ENCODE results near the gene MYO10.

Gene MYO10

DNA sequence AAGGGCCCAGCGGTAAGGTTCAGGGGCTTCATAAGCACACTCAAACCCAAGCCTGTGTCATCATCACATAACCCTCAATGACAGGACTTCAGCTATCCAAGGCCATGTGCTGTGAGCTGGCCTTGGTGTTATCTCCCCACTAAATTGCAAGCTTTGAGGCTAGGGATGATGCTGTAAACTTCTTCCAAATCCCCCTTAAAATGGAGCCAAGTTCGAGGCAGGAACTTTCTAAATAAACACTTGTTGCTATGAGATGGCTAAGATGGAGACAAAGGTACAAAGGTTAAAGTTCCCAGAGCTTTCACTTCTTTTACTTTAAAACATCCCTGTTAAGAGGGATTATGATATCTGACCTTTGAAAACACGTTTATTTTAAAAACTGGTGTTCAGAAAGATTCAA lies 123.6 kb downstream of the MYO10 start:
- no peak for DNase-seq (ENCODE audit: low read depth)

DNA sequence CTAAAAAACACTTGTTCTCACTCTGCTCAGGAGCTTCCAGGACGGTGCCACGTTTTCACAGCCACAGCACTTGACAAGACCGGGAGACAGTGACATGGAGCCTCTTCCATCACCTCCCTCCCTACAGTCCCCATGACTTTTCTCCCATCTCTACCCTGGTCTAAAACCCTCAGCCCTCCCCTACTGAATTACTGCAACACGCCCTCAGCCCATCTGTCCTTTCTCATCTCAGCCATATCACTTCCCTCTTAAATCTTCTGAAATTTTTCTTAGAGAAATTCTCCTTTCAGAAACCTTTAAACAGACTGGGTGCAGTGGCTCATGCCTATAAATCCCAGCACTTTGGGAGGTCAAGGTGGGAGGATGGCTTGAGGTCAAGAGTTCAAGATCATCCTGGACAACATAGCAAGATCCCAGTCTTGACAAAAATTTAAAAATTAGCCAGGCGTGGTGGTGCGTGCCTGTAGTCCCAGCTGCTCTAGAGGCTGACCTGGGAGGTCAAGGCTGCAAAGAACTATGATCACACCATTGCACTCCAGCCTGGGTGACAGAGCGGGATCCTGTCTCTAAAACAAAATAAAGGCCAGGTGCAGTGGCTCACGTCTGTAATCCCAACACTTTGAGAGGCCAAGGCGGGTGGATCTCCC lies 125.8 kb downstream of the MYO10 start:
- DNase-seq (ENCODE audit: low read depth), result no peak

DNA sequence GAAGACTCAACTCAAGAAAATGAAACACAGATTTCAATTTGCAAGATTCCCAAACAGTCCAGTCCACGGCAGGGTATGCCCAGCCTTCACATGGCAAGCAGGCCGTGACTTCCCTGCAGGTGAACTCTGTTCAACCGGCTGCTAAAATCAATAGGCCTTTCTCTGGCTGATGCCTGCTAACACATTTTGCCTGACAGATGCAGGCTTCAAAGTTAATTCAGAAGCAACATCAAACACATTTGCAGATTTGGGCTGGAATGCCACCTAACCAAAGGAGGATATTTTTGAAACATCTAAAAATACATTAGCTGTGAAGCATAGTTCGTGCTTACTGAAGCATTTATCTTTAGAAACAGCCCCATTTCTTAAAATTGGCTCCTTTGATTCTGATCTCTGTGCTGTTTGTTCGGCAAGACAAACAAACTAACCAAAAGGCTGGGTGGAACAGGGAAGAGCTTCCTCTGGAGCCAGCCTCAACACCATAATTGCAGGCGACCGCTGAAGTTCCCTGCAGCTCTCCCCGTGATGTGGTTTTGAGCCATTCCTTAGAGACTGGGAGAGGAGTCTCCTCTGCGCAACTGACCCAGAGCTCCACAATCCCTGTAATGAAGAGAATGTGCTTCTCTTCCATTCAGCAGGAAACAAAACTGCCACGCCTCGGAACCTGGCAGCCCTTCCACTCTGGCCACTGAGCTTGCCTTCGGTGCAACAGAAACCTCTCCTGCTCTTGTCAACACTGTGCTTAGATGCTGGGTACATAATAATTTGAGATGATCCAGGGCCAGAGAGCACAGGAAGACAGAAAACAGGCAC lies 126.5 kb downstream of the MYO10 start:
- DNase-seq (ENCODE audit: low read depth), result no peak

DNA sequence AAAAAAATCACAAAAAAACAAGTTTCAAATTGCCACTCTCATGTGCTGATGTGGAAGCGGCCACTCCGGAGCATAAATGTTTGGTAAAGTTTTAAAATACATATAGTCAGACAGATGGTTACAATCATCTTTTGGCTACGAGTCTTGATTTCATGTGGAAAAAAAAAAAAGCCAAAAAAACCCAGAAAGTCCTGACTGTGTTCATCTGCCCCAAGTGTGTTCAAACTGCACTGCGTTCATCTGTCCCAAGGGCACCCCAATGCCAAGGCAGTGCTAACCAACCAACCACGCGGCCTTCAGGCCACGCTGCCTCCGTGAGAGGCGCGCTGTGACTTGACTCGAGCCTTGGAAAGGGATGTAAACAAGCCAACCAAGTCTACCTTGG lies 127.1 kb downstream of the MYO10 start:
- no peak for DNase-seq (ENCODE audit: low read depth)

DNA sequence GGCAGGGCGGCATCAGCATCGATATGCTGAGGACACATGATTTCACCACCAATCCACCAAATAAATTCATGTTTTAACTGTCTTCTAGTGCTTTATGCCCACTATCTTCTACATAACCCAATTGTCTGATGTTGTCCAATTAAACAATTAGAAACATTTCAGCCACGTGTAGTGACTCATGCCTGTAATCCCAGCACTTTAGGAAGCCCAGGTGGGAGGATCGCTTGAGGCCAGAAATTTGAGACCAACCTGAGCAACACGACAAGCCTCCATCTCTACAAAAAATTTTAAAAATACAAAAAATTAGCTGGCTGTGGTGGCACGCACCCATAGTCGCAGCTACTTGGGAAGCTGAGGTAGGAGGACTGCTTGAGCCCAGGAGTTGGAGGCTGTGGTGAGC lies 128.1 kb downstream of the MYO10 start:
- DNase-seq (ENCODE audit: low read depth), result no peak

DNA sequence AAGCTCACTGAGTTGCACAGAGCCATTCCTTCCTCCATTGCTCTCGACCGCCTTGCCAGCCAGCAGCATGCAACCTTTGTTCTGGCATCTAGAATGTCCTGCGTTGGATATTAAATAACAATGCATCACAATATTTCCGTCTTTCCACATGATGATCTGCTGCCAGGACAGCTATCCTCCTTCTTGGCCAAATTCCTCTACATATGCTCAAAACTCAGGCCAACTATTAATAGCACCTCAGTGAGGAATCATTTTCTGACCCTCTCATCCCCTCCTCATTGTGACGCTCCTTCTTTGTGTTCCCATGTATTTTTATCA lies 128.6 kb downstream of the MYO10 start:
- no peak for DNase-seq (ENCODE audit: low read depth)

DNA sequence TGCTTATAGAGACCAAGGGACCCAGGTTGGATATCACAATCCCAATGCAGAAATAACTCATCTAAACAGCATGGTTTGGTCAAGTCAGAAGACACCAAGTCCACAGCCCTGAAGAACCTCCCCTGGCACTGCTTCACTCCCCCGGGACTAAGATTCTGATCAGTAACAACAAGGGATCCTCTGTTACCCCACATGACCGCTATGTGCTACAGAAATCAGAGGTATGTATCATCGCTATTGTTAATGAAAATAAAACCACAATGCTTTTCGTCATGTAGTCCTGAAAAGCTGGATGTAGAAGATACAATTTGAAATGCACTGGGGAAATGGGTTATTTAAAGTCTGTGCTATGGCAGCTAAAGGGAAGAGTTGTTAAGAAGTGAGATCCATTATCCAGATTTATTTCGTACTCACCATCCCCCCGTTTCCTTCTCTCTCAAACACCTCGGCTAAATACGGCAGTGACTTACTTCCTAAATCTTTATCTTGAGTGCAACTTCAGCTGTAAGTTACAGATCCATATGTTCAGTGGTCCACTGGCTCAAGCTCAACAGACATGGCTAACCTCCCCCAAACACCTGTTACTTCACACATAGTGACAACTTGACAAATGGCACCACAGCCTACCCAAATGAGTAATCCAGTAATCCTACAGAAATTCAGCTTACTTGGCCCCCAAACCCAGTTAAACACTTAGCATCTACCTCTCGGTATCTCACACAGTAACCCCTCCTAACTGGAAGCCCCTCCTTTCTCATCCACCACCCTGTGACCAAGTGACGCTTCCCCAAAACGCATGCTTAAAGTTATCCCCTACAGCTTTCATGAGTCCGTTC lies 129.2 kb downstream of the MYO10 start:
- no peak for DNase-seq (ENCODE audit: low read depth)

DNA sequence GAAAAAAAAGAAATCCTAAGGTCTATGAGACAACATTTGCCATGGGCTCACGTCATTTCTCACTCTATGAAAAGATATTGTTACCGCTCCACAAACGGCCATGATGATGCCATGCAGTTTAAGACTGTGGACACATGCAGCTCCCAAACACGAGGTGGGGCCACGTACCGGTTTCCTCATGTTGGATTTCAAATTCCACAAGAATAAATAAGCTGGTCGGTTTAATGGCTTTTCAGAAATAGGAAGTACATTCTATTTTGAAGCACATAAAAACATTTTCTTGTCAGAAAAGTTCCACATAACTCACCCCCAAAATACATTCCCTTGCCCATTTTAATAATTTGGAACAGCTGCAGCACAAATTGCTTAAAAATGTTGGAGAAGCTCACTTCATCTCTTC lies 130.6 kb downstream of the MYO10 start:
- no peak for DNase-seq (ENCODE audit: low read depth)

DNA sequence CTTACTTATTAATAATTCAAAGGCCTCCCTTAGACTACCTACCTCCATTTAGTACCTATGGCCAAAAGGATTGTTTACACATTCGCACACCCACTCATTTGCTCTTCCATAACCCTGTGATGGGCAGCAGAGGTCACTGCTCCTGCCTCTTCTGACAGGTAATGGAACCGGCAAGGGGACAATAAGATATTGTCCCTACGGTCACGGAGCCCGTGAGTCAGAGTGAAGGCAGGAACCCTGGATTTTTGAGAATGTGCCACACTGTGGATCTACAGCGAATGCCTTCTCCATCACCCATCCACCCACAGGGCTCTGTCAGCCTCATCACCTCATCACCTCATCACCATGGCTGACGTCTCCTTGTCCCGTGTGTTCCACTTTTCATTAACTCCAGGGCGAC lies 132.3 kb downstream of the MYO10 start:
- DNase-seq (ENCODE audit: low read depth), result no peak

DNA sequence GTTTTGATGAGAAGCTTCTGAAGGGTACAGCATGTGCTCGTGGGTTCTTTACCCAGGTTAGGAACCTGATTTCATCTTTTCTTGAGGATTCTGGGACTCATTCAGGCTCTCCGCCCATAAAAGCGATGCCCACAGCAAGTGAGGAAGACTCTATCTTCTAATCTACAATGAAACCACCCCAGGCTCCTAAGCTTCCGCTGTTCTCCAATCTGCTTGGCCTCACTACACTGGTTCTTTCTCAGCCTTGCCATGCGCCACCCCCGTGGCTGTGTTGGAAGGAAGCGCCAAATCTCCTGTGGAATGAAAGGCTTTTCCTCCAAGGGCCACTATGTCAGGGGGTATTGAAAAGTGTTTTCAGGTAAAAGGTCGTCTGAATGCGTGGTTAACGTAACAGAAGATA lies 135.6 kb downstream of the MYO10 start:
- DNase-seq (ENCODE audit: low read depth), result no peak

DNA sequence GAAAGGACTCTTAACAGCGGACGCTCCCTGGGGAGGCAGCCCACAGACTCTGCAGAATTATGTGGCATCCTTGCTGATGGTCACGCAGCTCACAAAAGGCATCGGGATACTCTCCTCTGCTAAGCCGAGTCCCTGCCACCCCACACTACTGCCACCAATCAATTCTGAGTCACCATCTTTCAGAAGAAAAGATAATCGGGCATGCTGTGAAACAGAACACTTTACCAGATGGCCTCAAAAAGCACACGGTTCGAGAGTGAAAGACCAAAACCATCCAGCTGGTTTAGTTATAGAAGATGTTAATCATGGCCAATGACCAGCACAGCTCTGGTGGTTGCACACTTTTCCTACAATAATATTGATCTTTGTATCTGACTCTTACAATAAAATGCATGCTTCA lies 136.3 kb downstream of the MYO10 start:
- DNase-seq (ENCODE audit: low read depth), result no peak

DNA sequence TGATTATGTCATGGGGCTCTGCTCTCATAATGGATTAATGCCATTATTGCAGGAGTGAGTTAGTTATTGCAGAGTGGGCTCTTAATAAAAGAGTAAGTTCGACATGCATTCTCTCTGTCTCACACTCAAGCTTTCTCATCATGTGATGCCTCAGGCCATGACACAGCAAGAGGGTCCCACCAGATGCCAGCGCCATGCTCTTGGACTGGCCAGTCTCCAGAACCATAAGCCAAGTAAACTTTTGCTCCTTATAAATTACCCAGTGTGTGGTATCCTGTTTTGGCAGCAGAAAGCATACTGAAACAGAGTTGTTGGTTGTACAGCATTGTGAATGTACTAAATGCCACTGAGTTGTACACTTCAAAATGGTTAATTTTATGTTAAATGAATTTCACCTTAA lies 138.1 kb downstream of the MYO10 start:
- DNase-seq (ENCODE audit: low read depth), result no peak

DNA sequence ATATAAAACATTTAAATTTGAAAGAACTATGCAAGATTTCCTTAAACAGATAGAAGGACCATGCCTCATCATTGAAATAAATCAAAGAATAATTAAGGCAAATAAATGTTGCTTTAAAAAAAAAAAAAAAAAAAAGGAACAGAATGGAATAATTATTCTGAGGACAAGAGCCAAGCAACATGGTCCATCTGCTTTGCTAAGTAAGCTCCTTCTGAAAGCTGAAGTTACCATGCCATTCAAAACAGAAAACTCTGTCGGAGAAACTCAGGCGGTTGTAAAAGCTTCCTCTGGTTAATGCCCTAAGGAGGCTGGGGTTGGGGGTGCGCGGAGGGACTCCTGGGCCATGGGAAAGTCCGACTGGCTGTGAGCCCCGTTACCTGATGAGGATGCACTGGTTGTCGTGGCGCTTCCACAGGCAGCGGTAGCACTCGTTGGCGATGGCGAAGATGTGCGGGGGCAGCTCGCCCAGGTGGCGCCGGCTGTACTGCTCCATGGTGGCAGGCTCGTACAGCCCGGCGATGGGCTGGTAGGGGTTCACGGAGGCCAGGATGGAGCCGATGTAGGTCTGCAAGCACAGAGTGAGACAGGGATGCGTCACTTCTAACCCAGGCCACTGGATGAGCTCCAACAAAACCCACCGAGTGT lies 141.7 kb downstream of the MYO10 start:
- DNase-seq (ENCODE audit: low read depth), result no peak

DNA sequence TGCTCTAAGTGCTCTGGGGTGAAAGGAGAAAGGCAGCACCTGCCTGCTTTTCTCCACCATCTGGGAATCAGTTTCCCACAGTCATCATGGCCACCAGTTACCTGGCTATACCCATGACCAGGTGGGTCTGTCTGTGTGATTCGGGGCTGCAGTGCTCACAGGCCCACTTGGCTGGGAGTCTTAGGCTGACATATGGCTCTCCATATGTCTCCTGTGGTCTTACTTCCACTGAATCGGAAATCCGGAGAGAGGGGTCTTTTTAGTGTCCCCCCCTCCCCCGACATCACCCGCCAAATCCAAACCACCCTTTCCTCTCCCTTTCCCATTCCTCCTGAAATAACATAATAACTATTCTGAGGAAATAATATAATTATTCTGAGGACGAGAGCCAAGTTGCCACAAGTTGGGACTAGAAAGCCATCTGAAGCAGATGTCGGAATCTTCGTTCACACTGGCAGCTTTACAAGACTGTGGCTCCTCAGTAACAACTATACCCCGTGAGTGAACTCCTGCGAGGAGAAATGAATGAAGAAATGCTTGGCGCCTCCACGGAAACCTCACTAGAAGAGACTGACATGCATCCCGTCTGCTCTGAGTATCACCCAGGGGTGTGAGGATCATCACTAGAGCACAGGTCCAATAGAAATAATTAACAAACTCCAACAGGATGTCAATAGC lies 143.4 kb downstream of the MYO10 start:
- DNase-seq (ENCODE audit: low read depth), result no peak

DNA sequence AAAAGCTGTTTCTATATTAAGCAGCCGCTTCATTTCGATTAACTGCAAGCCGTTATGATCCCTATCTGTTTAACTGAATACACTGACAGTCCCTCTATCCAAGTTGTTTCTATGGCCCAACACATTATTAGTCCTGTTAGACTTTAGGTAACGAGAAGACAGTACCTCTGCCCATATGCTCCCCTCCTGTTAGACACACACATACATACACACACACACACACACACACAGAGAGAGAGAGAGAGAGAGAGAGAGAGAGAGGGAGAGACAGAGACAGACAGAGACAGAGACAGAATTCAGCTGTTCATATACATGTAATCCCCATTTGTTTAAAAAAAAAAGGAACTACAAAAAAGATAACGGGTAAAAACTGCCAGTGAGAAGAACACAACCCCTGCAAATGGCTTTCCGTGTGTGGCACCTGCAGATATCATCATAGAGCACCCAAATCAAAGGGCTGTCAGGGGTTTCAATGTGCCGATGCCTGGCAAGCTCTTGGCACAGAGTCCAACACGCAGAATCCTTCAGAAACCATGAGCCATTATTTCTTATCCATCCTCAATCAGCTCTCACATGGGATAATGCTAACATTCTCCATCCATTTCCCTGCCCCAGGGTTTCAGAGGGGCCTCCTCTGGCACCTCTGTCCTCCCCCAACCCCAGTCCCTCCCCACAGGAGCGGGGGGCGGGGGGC lies 144.0 kb downstream of the MYO10 start:
- DNase-seq (ENCODE audit: low read depth), result no peak

DNA sequence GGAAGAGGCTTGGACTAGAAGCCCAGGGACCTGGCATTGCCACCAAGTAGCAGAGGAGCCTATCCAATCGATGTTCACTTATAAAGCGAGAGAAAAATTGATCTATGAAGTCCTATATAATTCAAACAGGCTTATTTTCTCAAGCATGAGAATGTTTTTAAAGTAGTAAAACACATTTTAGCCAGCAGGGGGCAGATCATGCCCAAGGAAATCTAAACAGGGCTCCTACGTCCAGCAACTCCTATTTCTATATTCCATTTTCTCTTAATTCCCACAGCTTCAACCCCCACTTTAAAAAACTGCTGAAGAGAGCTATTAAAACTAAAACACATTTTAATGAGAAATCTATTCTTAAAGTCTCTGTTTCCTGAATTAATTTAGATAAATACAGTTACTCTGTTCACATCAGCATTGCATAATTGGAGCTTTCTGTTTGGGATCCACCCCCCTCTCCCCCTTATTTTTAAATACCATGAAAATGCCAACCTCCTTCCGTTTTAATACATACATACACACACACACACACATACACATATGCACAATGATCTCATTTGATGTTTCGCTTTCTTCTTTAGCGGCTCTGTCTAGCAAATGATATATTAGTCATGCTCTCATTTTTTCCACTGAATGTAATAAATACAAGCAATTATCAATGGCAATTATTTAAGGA lies 144.9 kb downstream of the MYO10 start:
- DNase-seq (ENCODE audit: low read depth), result no peak

DNA sequence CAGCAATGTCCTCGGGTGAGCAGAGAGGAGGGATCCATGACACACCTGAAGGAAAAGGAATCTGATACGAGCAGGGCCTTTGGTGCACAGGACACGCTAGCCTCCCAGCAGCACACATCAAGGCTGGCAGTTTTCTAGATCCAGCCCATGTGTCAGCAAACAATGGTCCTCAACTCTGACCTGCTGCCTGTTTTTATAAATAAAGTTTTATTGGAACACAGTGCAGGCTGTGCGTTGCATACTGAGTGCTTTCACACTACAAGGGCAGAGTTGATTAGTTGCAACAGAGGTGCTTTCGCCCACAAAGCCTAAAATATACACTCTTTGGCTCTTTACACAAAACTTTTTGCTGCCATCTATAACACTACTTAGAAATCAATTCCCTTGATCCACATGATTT lies 147.1 kb downstream of the MYO10 start:
- DNase-seq (ENCODE audit: low read depth), result no peak

DNA sequence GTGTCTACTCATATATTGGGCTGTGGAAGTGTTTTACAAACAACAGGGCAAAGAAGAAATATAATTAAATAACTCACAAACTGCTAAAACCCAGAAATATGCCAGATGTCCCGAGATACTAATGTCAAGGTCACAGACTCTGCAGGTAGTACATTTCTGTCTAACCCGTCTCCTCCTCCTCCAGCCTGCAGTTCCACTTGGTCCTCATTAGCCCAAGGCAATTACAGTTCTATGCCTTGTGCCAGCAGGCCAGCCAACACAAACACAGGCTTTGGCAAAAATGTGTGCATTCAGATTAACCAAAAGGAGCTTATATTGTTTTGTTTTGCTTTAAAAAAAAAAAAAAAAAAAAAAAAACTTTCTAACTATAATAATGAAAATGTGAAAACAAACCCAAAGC lies 148.8 kb downstream of the MYO10 start:
- DNase-seq (ENCODE audit: low read depth), result no peak

DNA sequence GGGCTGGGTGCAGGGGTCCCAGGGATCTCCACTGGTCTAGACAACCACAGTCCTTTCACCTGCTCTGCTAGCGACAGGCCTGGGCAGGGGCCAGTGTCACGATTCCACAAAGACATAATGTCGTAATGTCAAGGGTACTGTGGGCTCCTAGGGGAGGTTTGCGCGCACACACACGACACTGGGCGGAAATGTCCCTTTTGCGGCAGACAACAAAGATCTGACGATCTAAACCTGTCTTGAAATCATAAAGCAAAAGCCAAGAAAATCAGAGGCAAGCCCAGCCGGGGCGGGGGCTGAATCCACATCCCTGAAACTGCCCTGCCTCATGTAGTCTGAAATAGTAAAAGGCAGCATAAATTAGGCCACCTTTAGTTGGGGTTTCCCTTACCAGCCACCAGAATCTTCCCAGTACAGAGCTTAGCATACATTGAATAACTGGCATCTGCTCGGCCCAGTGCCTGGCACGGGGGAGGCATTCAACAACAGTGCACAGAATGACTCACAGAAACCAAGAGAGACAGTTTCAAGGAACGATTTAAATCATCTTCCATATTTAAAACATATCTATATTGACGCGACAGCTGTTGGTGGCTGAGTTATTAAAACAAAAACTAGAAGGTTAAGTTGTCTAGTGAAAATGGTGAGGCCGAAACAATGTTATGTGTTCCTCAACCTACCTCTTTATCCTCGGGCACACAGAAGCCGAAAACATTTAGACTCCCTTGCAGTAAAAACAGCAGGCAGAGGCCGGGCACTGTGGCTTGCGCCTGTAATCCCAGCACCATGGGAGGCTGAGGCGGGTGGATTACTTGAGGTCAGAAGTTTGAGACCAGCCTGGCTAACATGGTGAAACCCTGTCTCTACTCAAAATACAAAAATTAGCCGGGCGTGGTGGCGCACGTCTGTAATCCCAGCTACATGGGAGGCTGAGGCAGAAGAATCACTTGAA lies 151.0 kb downstream of the MYO10 start:
- peak; percentile 55 for DNase-seq (ENCODE audit: low read depth)

DNA sequence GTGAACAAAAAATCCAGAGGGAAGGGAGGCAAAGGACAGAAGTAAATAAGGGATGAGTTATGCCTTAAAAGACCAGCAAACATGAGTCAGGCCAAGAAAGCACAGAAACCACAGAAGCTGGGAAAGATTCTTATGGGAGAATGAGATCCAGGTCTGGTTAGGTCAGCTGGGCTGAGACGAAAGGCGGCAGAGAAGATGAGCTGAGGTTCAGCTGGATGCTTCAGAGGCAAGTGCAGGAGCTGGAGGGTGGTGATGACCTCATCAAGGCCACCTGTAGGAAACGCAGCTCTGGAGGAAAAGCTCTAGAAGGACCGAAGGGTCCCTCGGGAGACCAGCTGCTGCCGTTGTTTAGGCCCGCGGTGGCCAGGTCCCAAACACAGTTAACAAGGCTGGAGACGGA lies 152.0 kb downstream of the MYO10 start:
- DNase-seq (ENCODE audit: low read depth), result no peak

All from activated T-cell treated with anti-CD3 and anti-CD28 coated beads for 48 hours (primary cell).